Ovary (tissue), 9 donors: ENCODE results near the gene NKAIN2. TPM values are rescaled to one million over a fixed set of nuclear protein-coding genes. Genes with fewer than 3 reads are reported as not detected.

Experiments used
- DNase-seq, 5 donors: peaks; one replicate each; pipeline ENCODE4 v3.0.0-alpha.2; 2019 to 2020
- H3K27ac ChIP-seq, 2 donors: fragments of 200-600 bp; one replicate each; pipeline versions ENCODE4 v1.5.1 to v1.8.0; 2019 to 2022
- H3K27me3 ChIP-seq: fragments of 200-600 bp; one replicate; pipeline ENCODE4 v1.8.0; 2022
- H3K36me3 ChIP-seq: fragments of 200-600 bp; sonication (generic); one replicate; pipeline ENCODE4 v1.5.1; 2019
- H3K4me1 ChIP-seq: one replicate; pipeline ENCODE4 v1.8.1; 2013; ENCODE audit warnings: mild to moderate bottlenecking, moderate library complexity; ENCODE audit not compliant: insufficient read depth
- H3K4me3 ChIP-seq: fragments of 200-600 bp; sonication (generic); one replicate; pipeline ENCODE4 v1.5.1; 2017
- H3K9me3 ChIP-seq, 2 donors: fragments of 200-600 bp in 1 of 2; sonication (generic) in 1 of 2; one replicate each; pipeline versions ENCODE4 v1.5.1 to v1.8.1; 2013 to 2019; ENCODE audit warnings: mild to moderate bottlenecking in 1 of 2, moderate library complexity in 1 of 2
- CTCF ChIP-seq, 3 donors: fragments of 450-650 bp in 2 of 3; fragments of 200-600 bp in 1 of 3; IDR thresholded peaks; one replicate each; pipeline versions ENCODE4 v1.5.1 to v1.8.0; 2016 to 2022; ENCODE audit warnings: antibody characterized with exemption in 3 of 3, mild to moderate bottlenecking in 1 of 3
- EP300 ChIP-seq: sonication (generic); formaldehyde crosslinking; IDR thresholded peaks from one replicate; pipeline ENCODE4 v1.6.1; 2017; ENCODE audit warnings: antibody characterized with exemption
- POLR2A ChIP-seq: fragments of 450-650 bp; IDR thresholded peaks from one replicate; pipeline ENCODE4 v1.6.1; 2017; ENCODE audit warnings: antibody characterized with exemption, mild to moderate bottlenecking, moderate library complexity
- WGBS, 3 donors: extraction: QIAGEN DNeasy Blood & Tissue Kit in 1 of 3; methylation state at CpG; one replicate each; pipeline versions ENCODE4 v1.1.5 to v1.1.7; 2013 to 2017; 5-methylcytosine and 5-hydroxymethylcytosine counted together
- intact Hi-C, 4 donors: fragments of 100-400 bp; cut with DNase I; formaldehyde crosslinking; loops; one replicate each; pipeline versions ENCODE4 v1.11.0 to v1.15.1; 2022 to 2023
- polyA plus RNA-seq, 2 donors: library from polyadenylated mRNA; stranded (reverse); fragments of 200-250 nt in 1 of 2; fragments of 350-450 nt in 1 of 2; fragmentation: Illumina TruSeq in 1 of 2; extraction: RNeasy Lipid Tissue Mini Kit (QIAGEN cat#74804) in 1 of 2; gene quantifications; one replicate each; pipeline ENCODE4 v1.2.3, GENCODE V29; 2013 to 2014
- total RNA-seq, 7 donors: library from RNA; depleted of rRNA in 2 of 7; stranded (reverse); fragments of >200 nt in 2 of 7; fragmentation: NEBNext Ultra II Directional in 3 of 7; extraction: Animal tissue kit (Norgen Biotek cat#: 25700) in 3 of 7; gene quantifications; one replicate each; pipeline versions ENCODE4 v1.1.0 to v1.2.4, GENCODE V29; 2016 to 2023
- donor health status: DM: no; HTN: no; CAD: no; lungs with moderate emphysema.
- donor health status: DM: no; HTN: no; CAD: no.
- donor health status: Bipolar disorder and iron deficiency.
- donor health status: DM: yes; HTN: yes; CAD: no.
- donor health status: DM: no; HTN: no; CAD: no.
- donor health status: DM: yes; HTN: yes; CAD: no.

The NKAIN2 gene
- total and polyA plus RNA-seq, 9 donors = 0.13 to 1.0 (median 0.40) TPM; not detected in 4

- intact Hi-C loops = no loop called here
- no peaks in the 10 kb centered on the region for H3K4me1 ChIP-seq
- no peak overlapping the region for H3K27ac ChIP-seq
- no peak for DNase-seq
- H3K9me3 ChIP-seq = no peaks in the 10 kb centered on the region
- TF ChIP-seq EP300 (no peak), CTCF (IDR thresholded peaks at IDR 0.05) (no peak), POLR2A (no peak)
- no peak overlapping the region for H3K4me3 ChIP-seq
- no peaks in the 10 kb centered on the region for H3K27me3 ChIP-seq
- whole genome bisulfite sequencing, 3 donors = 56 to 64% (median 57%) methylated on average over 1 of the region's 1 CpG
- H3K36me3 ChIP-seq = no peaks in the 10 kb centered on the region
Observed at GRCh38 chr6:123873974-123874373, 70.3 kb downstream of the NKAIN2 start.

- TF ChIP-seq CTCF (IDR thresholded peaks at IDR 0.05) (no peak), EP300 (no peak), POLR2A (no peak)
- Histone ChIP-seq H3K4me3 (no peak overlapping the region), H3K27me3 (no peaks in the 10 kb centered on the region), H3K27ac (no peak overlapping the region), H3K36me3 (no peaks in the 10 kb centered on the region), H3K9me3 (no peaks in the 10 kb centered on the region), H3K4me1 (no peaks in the 10 kb centered on the region)
- DNase-seq = no peak
- WGBS, 3 donors = 75 to 85% (median 79%) methylated on average over 1 of the region's 1 CpG
- intact Hi-C loops = no loop called here
Observed at GRCh38 chr6:123875784-123876183, 72.1 kb downstream of the NKAIN2 start.

GRCh38 chr6:123879749-123880148, 76.1 kb downstream of the NKAIN2 start:
- intact Hi-C loops = no loop called here
- no peaks in the 10 kb centered on the region for H3K36me3 ChIP-seq
- no peak overlapping the region for H3K4me3 ChIP-seq
- 72 to 78% (median 78%) methylated on average over 2 of the region's 2 CpGs for WGBS, 3 donors
- TF ChIP-seq CTCF (IDR thresholded peaks at IDR 0.05) (no peak), POLR2A (no peak), EP300 (no peak)
- H3K9me3 ChIP-seq = no peaks in the 10 kb centered on the region
- H3K27ac ChIP-seq = no peak overlapping the region
- DNase-seq = no peak
- H3K27me3 ChIP-seq = no peaks in the 10 kb centered on the region
- H3K4me1 ChIP-seq = no peaks in the 10 kb centered on the region

- no peaks in the 10 kb centered on the region for H3K36me3 ChIP-seq
- H3K4me3 ChIP-seq = no peak overlapping the region
- no peaks in the 10 kb centered on the region for H3K27me3 ChIP-seq
- TF ChIP-seq EP300 (no peak), CTCF (IDR thresholded peaks at IDR 0.05) (no peak), POLR2A (no peak)
- H3K9me3 ChIP-seq = no peaks in the 10 kb centered on the region
- H3K4me1 ChIP-seq = no peaks in the 10 kb centered on the region
- no peak overlapping the region for H3K27ac ChIP-seq
- WGBS, 3 donors = 65 to 70% (median 69%) methylated on average over 5 of the region's 5 CpGs
- intact Hi-C loops = no loop called here
- DNase-seq = no peak
Observed at GRCh38 chr6:123888771-123889513, 85.3 kb downstream of the NKAIN2 start.
